HPDE6-E6E7 (cell line): ENCODE results near the gene DCXR.

ENCODE experiments used
- DNase-seq: peaks from one replicate; pipeline ENCODE4 v3.0.0; 2011; ENCODE audit warnings: missing footprints; ENCODE audit errors: extremely low spot score

The DCXR gene

GRCh38 chr17:82037092-82037888 lies at the start of gene DCXR:
TSS of gene DCXR (minus strand) at chr17:82037697. CDS start at chr17:82037682, 15 bp downstream.
- peak; percentile 98 for DNase-seq

GRCh38 chr17:82085931-82086764 lies 48.7 kb upstream of the DCXR start:
- DNase-seq: no peak

- DNase-seq: no peak
Measured at GRCh38 chr17:82085031-82085861, 47.7 kb upstream of the DCXR start.

GRCh38 chr17:82084373-82085030 lies 47.0 kb upstream of the DCXR start:
- DNase-seq: no peak

- DNase-seq: no peak
Measured at GRCh38 chr17:82083533-82084359, 46.2 kb upstream of the DCXR start.

- DNase-seq: no peak
Measured at GRCh38 chr17:82083009-82083408, 45.5 kb upstream of the DCXR start.

- DNase-seq: no peak
Measured at GRCh38 chr17:82082456-82082855, 45.0 kb upstream of the DCXR start.

GRCh38 chr17:82081966-82082365 lies 44.5 kb upstream of the DCXR start:
- DNase-seq: no peak

GRCh38 chr17:82081546-82081945 lies 44.0 kb upstream of the DCXR start:
- no peak for DNase-seq

- no peak for DNase-seq
Measured at GRCh38 chr17:82080789-82081464, 43.4 kb upstream of the DCXR start.

GRCh38 chr17:82080048-82080788 lies 42.7 kb upstream of the DCXR start:
- DNase-seq: no peak

- no peak for DNase-seq
Measured at GRCh38 chr17:82079001-82079677, 41.6 kb upstream of the DCXR start.

- DNase-seq: no peak
Measured at GRCh38 chr17:82078433-82078832, 40.9 kb upstream of the DCXR start.

- no peak for DNase-seq
Measured at GRCh38 chr17:82077617-82078358, 40.3 kb upstream of the DCXR start.

- no peak for DNase-seq
Measured at GRCh38 chr17:82076785-82077591, 39.5 kb upstream of the DCXR start.

GRCh38 chr17:82076018-82076784 lies 38.7 kb upstream of the DCXR start:
- no peak for DNase-seq
